HepG2 (cell line): Measurements from ENCODE around the gene WDR81. TPM values are rescaled to one million over a fixed set of nuclear protein-coding genes. Genes with fewer than 3 reads are reported as not detected.

Experiments
- AGO2 ChIP-seq: fragments of 200-400 bp; formaldehyde crosslinking; optimal IDR thresholded peaks from 2 replicates; pipeline ENCODE3; 2017; ENCODE audit warnings: mild to moderate bottlenecking, low read depth, low read length, moderate library complexity
- CEBPB ChIP-seq: IDR thresholded peaks from 2 replicates; pipeline ENCODE4 v1.6.1; 2011; ENCODE audit warnings: low read depth, low read length, improper control_type of control experiment, borderline replicate concordance
- GABPA ChIP-seq, 2 experiments: IDR thresholded peaks; 2 replicates each; pipeline ENCODE4 v1.6.1; 2011 to 2016; ENCODE audit warnings: low read depth in 2 of 2, low read length in 1 of 2, missing biosample characterization in 1 of 2, missing genetic modification characterization in 1 of 2
- GLMP ChIP-seq: sonication (generic); formaldehyde crosslinking; IDR thresholded peaks from 2 replicates; pipeline ENCODE4 v1.9.0; 2021; ENCODE audit warnings: missing genetic modification reagents, mild to moderate bottlenecking, borderline replicate concordance
- NFE2 ChIP-seq: sonication (generic); formaldehyde crosslinking; IDR thresholded peaks from 2 replicates; pipeline ENCODE4 v1.4.0; 2020; ENCODE audit warnings: missing genetic modification reagents
- SNAPC4 ChIP-seq: sonication (generic); formaldehyde crosslinking; IDR thresholded peaks from 2 replicates; pipeline ENCODE4 v1.4.0; 2020; ENCODE audit warnings: mild to moderate bottlenecking, missing genetic modification reagents
- TFE3 ChIP-seq: IDR thresholded peaks from 2 replicates; pipeline ENCODE4 v1.6.1; 2016
- ZC3H13 ChIP-seq: sonication (generic); formaldehyde crosslinking; IDR thresholded peaks from 2 replicates; pipeline ENCODE4 v1.8.1; 2023; ENCODE audit warnings: mild to moderate bottlenecking, missing genetic modification reagents, moderate library complexity
- ZNF24 ChIP-seq: fragments of 450-650 bp; IDR thresholded peaks from 2 replicates; pipeline ENCODE4 v1.6.1; 2017; ENCODE audit warnings: antibody characterized with exemption, mild to moderate bottlenecking
- ZNF33B ChIP-seq: sonication (generic); formaldehyde crosslinking; IDR thresholded peaks from 2 replicates; pipeline ENCODE4 v1.5.1; 2020; ENCODE audit warnings: mild to moderate bottlenecking, missing genetic modification reagents
- ZNF407 ChIP-seq: sonication (generic); formaldehyde crosslinking; IDR thresholded peaks from one replicate; pipeline ENCODE4 v1.5.1; 2020; ENCODE audit warnings: mild to moderate bottlenecking, missing genetic modification reagents; ENCODE audit errors: not compliant biosample characterization
- ZNF460 ChIP-seq: sonication (generic); formaldehyde crosslinking; IDR thresholded peaks from 2 replicates; pipeline ENCODE4 v1.5.1; 2020; ENCODE audit warnings: missing genetic modification reagents, mild to moderate bottlenecking, borderline replicate concordance
- ZSCAN29 ChIP-seq: sonication (generic); formaldehyde crosslinking; conservative IDR thresholded peaks from 2 replicates; pipeline ENCODE4 v1.4.0; 2020; ENCODE audit warnings: mild to moderate bottlenecking, missing genetic modification reagents
- polyA plus RNA-seq, 8 experiments: library from polyadenylated mRNA; depleted of rRNA in 3 of 8; stranded (reverse) in 7 of 8; unstranded in 1 of 8; fragments of >200 nt; fragmentation: Illumina TruSeq in 4 of 8; extraction: Trizol in 4 of 8; gene quantifications; 2 replicates each; pipeline versions ENCODE4 v1.2.1 to v1.2.3, GENCODE V29; 2011 to 2016; ENCODE audit warnings: low read depth in 4 of 8, missing spikeins in 1 of 8, mixed read lengths in 1 of 8; ENCODE audit not compliant: insufficient read depth in 1 of 8
- total RNA-seq, 5 experiments: library from RNA; depleted of rRNA; stranded (reverse); fragments of >200 nt; fragmentation: Illumina TruSeq; extraction: Trizol; gene quantifications; 2 replicates each; pipeline ENCODE4 v1.2.3, GENCODE V29; 2016; ENCODE audit warnings: low read depth in 1 of 5

The WDR81 gene
- total and polyA plus RNA-seq, 2 of the 13 experiments (the other 11 are each of a cell fraction or from before 2014, with no cell fraction given) = 9.1 to 16.7 TPM

- no peak for TF ChIP-seq SNAPC4 (CRISPR knock-in tag)
- TF ChIP-seq GABPA (IDR thresholded peaks at IDR 0.05; ENCODE audit: low read depth, low read length) = no peak
- TF ChIP-seq GABPA (CRISPR knock-in tag; IDR thresholded peaks at IDR 0.05; ENCODE audit: low read depth) = no peak; the same call in 1 of the 2 replicates
- no peak for TF ChIP-seq ZNF24
- TF ChIP-seq TFE3 = peak; percentile 92
- no peak for TF ChIP-seq GLMP (CRISPR knock-in tag)
- TF ChIP-seq ZNF407 (CRISPR knock-in tag) = peak; percentile 2
- TF ChIP-seq ZNF460 (CRISPR knock-in tag) = no peak
- TF ChIP-seq ZNF33B (CRISPR knock-in tag) = no peak
- 0 out of 2 replicates have a peak, but pooled peaks have one; percentile 39 for TF ChIP-seq ZSCAN29 (CRISPR knock-in tag)
- no peak; the same call in 1 of the 2 replicates for TF ChIP-seq ZC3H13 (CRISPR knock-in tag)
- TF ChIP-seq CEBPB = no peak
- no peak for TF ChIP-seq NFE2 (CRISPR knock-in tag)
- TF ChIP-seq AGO2 = no peak
Measured at GRCh38 chr17:1724351-1724868, at the start of gene WDR81 (continued).
